ENCODE data around the gene CER1.

Gene CER1

GRCh38 chr9:14674630-14675029, 47.9 kb downstream of the CER1 start:
- in situ Hi-C loops (cut with HindIII; ENCODE audit: low pct_unique_long_range_greater_than_20kb, low sequenced_read_pairs): no loop called here
- no peak for TF ChIP-seq JUND (IDR thresholded peaks at IDR 0.05; ENCODE audit: low read depth)
- DNase-seq (ENCODE audit: low read depth in 1 of 2, low spot score in 1 of 2): no peak

DNA sequence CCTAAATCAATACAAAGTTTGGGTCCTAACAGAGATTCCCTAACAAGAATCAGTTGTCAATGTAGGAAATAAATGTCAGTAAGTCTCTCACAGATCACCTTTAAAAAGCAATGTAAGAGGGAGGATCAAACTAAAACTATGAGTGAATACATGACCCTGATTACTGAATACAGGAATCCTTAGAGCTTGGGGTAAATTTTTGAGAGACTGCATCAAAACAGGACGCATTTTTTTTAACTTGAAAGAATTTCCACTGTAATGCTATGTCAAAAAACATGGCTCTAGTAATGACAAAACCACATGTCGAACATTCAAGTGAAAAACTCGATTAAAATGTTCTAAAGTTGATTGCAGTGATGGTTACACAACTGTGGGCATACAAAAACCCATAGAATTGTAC, 51.2 kb downstream of the CER1 start:
- TF ChIP-seq JUND (IDR thresholded peaks at IDR 0.05; ENCODE audit: low read depth): no peak
- no peak for DNase-seq (ENCODE audit: low read depth in 1 of 2, low spot score in 1 of 2)

DNA sequence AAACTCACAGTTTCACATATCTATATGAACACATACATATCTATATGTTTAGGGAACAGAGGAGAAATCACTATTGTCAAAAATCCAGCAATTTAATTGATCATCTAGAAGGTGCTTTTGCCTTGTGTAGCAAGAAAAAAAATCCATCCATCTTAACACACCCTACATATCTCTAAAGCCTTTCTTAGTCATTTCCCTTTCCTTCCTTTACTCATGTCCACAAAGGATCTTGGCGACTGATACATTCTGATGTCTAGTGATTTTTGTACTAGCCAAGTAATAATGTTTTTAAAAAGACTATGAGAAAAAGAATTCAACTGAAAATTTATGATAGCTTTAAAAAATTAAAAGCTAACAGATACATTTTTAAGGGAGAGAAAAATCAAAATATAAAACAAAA, 51.8 kb downstream of the CER1 start:
- TF ChIP-seq JUND (IDR thresholded peaks at IDR 0.05; ENCODE audit: low read depth): no peak
- in situ Hi-C loops (cut with HindIII; ENCODE audit: low pct_unique_long_range_greater_than_20kb, low sequenced_read_pairs): no loop called here
- DNase-seq (ENCODE audit: low read depth in 1 of 2, low spot score in 1 of 2): no peak

More for the DNA sequence above, 51.2 kb downstream of the CER1 start:
- in situ Hi-C loops (cut with HindIII; ENCODE audit: low pct_unique_long_range_greater_than_20kb, low sequenced_read_pairs): no loop called here

Data from T47D (cell line).